Endothelial cell of umbilical vein (primary cell): Measurements from ENCODE around the gene ZNRD2.

Experiments
- CTCF ChIP-seq, 2 donors: IDR thresholded peaks; 1 replicate in 1 of 2; 2 replicates in 1 of 2; pipeline ENCODE4 v1.5.1; 2011; ENCODE audit warnings: low read length in 2 of 2, mild to moderate bottlenecking in 2 of 2, moderate library complexity in 2 of 2, control low read depth in 1 of 2, inconsistent platforms in 1 of 2, low read depth in 1 of 2; ENCODE audit not compliant: insufficient read depth in 1 of 2; ENCODE audit errors: extremely low read depth in 1 of 2
- EZH2 ChIP-seq: IDR thresholded peaks from 2 replicates; pipeline ENCODE4 v1.6.1; 2012; ENCODE audit warnings: borderline replicate concordance, low read depth, mild to moderate bottlenecking, moderate library complexity, low read length, inconsistent platforms; ENCODE audit not compliant: severe bottlenecking
- JUN ChIP-seq: IDR thresholded peaks from 2 replicates; pipeline ENCODE4 v1.6.1; 2011; ENCODE audit warnings: borderline replicate concordance, low read depth; ENCODE audit not compliant: insufficient read length, insufficient read depth
- POLR2AphosphoS5 ChIP-seq: IDR thresholded peaks from 2 replicates; pipeline ENCODE4 v1.6.1; 2012; ENCODE audit warnings: low read depth, mild to moderate bottlenecking, control low read depth, low read length, moderate library complexity; ENCODE audit not compliant: insufficient read depth
- TF ChIP-seq, protein P1 (sequence below): IDR thresholded peaks from 2 replicates; pipeline ENCODE4 v1.6.1; 2011; ENCODE audit not compliant: insufficient read depth, insufficient read length

GRCh38 chr11:65611758-65612603 is 41.7 kb downstream of the ZNRD2 start:
- TF ChIP-seq JUN (no peak), CTCF (IDR thresholded peaks at IDR 0.05; ENCODE audit: extremely low read depth in 1 of 2, insufficient read depth in 1 of 2, low read depth in 1 of 2, low read length in 2 of 2) (no peak), EZH2 (no peak), POLR2AphosphoS5 (no peak)
- TF ChIP-seq, protein P1, sequence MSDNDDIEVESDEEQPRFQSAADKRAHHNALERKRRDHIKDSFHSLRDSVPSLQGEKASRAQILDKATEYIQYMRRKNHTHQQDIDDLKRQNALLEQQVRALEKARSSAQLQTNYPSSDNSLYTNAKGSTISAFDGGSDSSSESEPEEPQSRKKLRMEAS: no peak
